Activated CD8-positive, alpha-beta memory T cell treated with anti-CD3 and anti-CD28 coated beads, Interleukin-2, amount 50 U/mL, for 24 hours (primary cell): ENCODE measurements around the gene MTFR2.

Experiments used
- DNase-seq: peaks from one replicate; pipeline ENCODE4 v3.0.0-alpha.2; 2020; ENCODE audit errors: extremely low read depth

MTFR2 gene

GRCh38 chr6:136249811-136250685 is at the start of gene MTFR2:
Gene MTFR2 (minus strand): TSS chr6:136250311. CDS start chr6:136249099, 1,212 bp downstream.
- peak; percentile 87 for DNase-seq

GRCh38 chr6:136294621-136295020 is 44.5 kb upstream of the MTFR2 start:
- DNase-seq, result no peak

- peak; percentile 36 for DNase-seq
Measured at GRCh38 chr6:136290410-136291010, 40.4 kb upstream of the MTFR2 start.

- peak; percentile 97 for DNase-seq
Measured at GRCh38 chr6:136289579-136290409, 39.7 kb upstream of the MTFR2 start, which contains the start of gene BCLAF1. Gene BCLAF1 (minus strand): TSS chr6:136289846. CDS start chr6:136279866, 9,980 bp downstream.

GRCh38 chr6:136289327-136289578 is 39.1 kb upstream of the MTFR2 start:
- DNase-seq, result peak; percentile 83

- DNase-seq, result peak; percentile 76
Measured at GRCh38 chr6:136288566-136289326, 38.6 kb upstream of the MTFR2 start.

- no peak for DNase-seq
Measured at GRCh38 chr6:136284909-136285308, 34.8 kb upstream of the MTFR2 start.

- no peak for DNase-seq
Measured at GRCh38 chr6:136282906-136283305, 32.8 kb upstream of the MTFR2 start.

GRCh38 chr6:136280032-136280609 is 30.0 kb upstream of the MTFR2 start:
- DNase-seq, result no peak

- DNase-seq, result no peak
Measured at GRCh38 chr6:136274062-136274461, 24.0 kb upstream of the MTFR2 start.

- no peak for DNase-seq
Measured at GRCh38 chr6:136265101-136265500, 15.0 kb upstream of the MTFR2 start.

GRCh38 chr6:136262940-136263339 is 12.8 kb upstream of the MTFR2 start:
- DNase-seq, result no peak

GRCh38 chr6:136254851-136255466 is 4.8 kb upstream of the MTFR2 start:
- DNase-seq, result no peak

- no peak for DNase-seq
Measured at GRCh38 chr6:136253734-136254133, 3.6 kb upstream of the MTFR2 start.

GRCh38 chr6:136252441-136252840 is 2.3 kb upstream of the MTFR2 start:
- DNase-seq, result no peak

- no peak for DNase-seq
Measured at GRCh38 chr6:136251394-136251793, 1.3 kb upstream of the MTFR2 start.

- no peak for DNase-seq
Measured at GRCh38 chr6:136250686-136251008, 536 bp upstream of the MTFR2 start.

- no peak for DNase-seq
Measured at GRCh38 chr6:136249336-136249735, 775 bp downstream of the MTFR2 start.

GRCh38 chr6:136244061-136244616 is 6.0 kb downstream of the MTFR2 start:
- DNase-seq, result no peak

- no peak for DNase-seq
Measured at GRCh38 chr6:136236466-136237293, 13.4 kb downstream of the MTFR2 start.
